Measurements from ENCODE around the gene JMJD7.

Gene JMJD7

GRCh38 chr15:41801185-41801584, 26.7 kb upstream of the JMJD7 start:
- DNase-seq = no peak

- DNase-seq = no peak
These were observed 25.9 kb upstream of the JMJD7 start for GRCh38 chr15:41801850-41802455.

GRCh38 chr15:41804361-41804760, 23.5 kb upstream of the JMJD7 start:
- DNase-seq = no peak

GRCh38 chr15:41804916-41805666, 22.8 kb upstream of the JMJD7 start:
- no peak for DNase-seq

GRCh38 chr15:41805711-41806110, 22.2 kb upstream of the JMJD7 start:
- DNase-seq = no peak

- no peak for DNase-seq
These were observed 21.4 kb upstream of the JMJD7 start for GRCh38 chr15:41806291-41807181.

GRCh38 chr15:41809121-41809520, 18.8 kb upstream of the JMJD7 start:
- DNase-seq = no peak

- DNase-seq = no peak
These were observed 18.2 kb upstream of the JMJD7 start for GRCh38 chr15:41809526-41810220.

- no peak for DNase-seq
These were observed 17.1 kb upstream of the JMJD7 start for GRCh38 chr15:41810651-41811431.

- peak; percentile 46 for DNase-seq
These were observed 16.3 kb upstream of the JMJD7 start for GRCh38 chr15:41811432-41812195.

- no peak for DNase-seq
These were observed 15.0 kb upstream of the JMJD7 start for GRCh38 chr15:41812820-41813375.

- no peak for DNase-seq
These were observed 14.5 kb upstream of the JMJD7 start for GRCh38 chr15:41813426-41813825.

- no peak for DNase-seq
These were observed 13.4 kb upstream of the JMJD7 start for GRCh38 chr15:41814534-41814933.

- DNase-seq = no peak
These were observed 11.1 kb upstream of the JMJD7 start for GRCh38 chr15:41816788-41817187.

GRCh38 chr15:41817327-41817726, 10.6 kb upstream of the JMJD7 start:
- no peak for DNase-seq

GRCh38 chr15:41817781-41818180, 10.1 kb upstream of the JMJD7 start:
- DNase-seq = no peak

- DNase-seq = no peak
These were observed 8.3 kb upstream of the JMJD7 start for GRCh38 chr15:41819455-41820050.

- DNase-seq = no peak
These were observed 7.0 kb upstream of the JMJD7 start for GRCh38 chr15:41820791-41821423.

- no peak for DNase-seq
These were observed 6.1 kb upstream of the JMJD7 start for GRCh38 chr15:41821831-41822230.

GRCh38 chr15:41822471-41822870, 5.4 kb upstream of the JMJD7 start:
- DNase-seq = no peak
